Right kidney (tissue), 1 donor: Measurements from ENCODE around the gene EPB41L1.

Experiments used
- DNase-seq: peaks from one replicate; pipeline ENCODE4 v3.0.0-alpha.2; 2016

EPB41L1 gene

DNA sequence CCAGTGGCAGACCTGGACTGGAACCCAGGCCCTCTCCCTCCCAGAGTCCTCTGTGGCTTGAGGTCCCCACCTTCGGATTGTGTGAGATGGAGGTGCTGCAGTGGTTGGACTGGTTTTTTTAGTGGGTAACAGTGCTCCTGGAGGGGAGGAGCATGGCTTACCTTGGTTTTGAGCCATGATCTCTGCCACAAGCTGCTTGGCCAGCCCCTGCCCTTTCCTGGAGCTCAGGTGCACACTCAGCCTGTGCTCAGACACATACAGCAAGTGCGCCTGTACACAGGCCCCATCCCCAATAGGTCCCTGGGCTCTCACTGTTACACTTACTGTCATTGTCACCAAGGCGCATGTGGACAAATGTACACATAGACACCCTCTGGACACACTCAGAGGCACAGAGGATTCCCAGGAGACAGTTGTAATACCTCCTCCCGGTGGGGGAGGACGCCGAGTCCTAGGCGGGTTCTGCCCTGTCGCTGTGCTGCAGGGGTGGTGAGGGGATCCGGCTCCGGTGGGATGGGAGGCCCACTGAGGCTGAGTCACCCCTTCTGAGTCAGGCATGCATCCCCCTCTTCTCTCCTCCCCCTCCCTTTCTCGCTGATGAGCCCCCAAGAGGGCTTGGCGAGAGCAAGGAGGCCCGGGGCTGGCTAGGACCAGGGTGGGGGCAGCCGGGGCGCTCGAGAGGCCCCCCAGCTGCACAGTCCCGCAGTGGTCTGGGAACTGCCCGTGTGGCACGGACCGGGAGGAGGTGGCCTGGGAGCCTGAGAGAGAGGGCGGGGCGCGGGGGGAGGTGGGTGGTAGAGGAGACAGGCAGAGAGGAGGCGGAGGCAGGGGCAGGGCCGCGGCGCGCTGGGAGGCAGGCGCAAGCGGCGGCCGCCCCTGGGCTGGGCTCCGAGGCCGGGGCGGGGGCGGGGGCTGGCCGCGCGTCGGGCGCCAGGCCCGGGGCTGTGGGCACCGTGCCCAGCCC, 522 bp upstream of the EPB41L1 start:
- DNase-seq, result peak; percentile 74

DNA sequence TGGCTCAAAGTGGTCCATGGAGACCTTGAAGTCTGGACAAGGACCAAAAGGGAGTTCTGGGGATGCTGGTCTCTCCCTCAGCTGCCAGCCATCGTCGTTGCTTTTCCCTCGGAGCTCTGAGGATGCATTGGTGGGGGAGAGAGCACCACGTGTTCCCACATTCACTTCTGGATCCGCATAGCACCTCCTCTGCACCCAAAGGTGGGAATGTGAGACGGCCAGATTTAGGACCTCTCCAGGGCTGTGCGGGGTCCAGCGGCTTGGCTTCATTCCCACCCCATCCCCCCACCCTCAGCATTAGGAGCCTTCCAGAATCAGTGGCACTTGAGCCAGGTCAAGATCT, 1.1 kb downstream of the EPB41L1 start:
- DNase-seq, result no peak

DNA sequence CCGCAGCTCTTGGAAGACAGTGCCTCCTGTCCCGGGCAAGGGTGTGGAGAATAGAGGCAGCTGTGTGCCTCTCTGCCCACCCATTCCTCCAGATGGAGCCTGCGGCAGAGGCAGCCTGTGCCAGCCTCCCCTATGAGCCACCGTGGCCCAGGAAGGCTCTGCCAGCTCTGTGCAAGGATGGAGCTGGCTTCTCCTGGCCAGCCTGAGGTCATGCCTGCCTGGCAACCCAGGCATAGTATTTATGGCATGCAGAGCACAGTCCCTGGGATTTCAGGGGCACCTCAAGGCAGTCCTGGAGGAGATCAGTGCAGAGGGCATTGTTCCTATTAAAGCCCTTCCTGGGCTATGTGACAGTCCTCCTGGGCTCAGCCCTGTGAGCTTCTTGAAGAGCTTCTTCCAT, 1.5 kb downstream of the EPB41L1 start:
- no peak for DNase-seq

DNA sequence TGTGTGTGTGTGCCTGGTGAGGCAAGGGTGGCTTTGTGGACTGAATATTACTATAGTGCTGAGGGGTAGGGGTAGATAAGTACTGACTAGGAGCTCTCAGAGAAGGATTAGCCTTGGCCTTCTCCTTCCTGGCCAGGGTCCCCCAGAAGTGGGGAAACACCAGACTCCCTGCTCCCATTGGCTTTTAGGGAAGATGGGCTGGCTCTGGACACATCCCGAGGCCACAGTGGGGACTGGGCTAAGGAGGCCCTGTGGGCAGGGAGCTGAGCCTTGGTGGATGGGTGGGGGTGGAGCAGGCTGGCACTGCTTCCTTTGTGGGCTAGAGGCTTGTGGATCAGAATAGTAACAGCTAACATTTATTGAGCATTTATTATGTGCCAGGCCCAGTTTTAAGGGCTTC, 3.1 kb downstream of the EPB41L1 start:
- DNase-seq, result no peak

DNA sequence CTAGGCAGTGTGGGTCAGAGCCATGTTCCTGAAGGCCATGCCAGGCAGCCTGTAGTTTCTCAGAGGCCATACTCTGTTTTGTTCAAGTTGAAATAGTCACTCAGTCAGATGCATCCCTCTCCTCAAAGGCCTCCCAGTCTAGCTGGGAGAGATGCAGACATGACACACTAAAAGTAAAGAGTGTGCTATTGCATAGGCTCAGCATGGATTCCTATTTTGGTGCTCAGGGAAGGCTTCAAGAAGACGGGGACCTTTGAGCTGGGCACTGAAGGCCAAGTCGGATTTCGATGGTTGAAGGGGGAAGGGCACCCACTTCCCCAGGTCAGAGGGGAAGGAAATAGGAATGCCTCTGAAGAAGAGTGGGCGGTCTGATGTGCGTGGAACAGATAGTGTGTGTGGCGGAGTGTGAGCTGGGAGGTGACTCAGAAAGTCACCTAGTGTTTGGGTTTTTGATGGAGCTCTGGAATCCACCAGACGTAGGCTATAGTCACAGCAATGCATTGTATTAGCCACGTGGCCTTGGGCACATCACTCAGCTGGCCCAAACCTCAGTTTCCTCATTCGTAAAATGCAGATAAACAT, 3.7 kb downstream of the EPB41L1 start:
- no peak for DNase-seq

DNA sequence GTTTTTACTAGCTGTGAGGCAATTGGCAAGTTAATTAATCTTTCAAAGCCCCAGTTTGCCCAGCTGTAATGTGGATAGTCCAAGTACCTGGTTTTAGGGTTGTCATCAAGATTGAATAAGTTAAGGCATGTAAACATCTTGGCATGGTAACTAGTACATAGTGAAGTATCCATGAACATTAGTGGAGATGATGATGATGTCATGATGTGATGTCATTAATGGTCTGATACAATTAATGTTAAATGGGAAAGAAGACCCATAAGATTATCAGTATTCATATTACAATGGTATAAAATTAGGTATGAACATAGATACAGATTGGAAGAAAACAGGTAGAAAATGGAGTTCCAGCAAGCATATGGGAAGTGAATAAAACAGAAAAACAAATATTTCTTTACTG, 5.3 kb downstream of the EPB41L1 start:
- no peak for DNase-seq

DNA sequence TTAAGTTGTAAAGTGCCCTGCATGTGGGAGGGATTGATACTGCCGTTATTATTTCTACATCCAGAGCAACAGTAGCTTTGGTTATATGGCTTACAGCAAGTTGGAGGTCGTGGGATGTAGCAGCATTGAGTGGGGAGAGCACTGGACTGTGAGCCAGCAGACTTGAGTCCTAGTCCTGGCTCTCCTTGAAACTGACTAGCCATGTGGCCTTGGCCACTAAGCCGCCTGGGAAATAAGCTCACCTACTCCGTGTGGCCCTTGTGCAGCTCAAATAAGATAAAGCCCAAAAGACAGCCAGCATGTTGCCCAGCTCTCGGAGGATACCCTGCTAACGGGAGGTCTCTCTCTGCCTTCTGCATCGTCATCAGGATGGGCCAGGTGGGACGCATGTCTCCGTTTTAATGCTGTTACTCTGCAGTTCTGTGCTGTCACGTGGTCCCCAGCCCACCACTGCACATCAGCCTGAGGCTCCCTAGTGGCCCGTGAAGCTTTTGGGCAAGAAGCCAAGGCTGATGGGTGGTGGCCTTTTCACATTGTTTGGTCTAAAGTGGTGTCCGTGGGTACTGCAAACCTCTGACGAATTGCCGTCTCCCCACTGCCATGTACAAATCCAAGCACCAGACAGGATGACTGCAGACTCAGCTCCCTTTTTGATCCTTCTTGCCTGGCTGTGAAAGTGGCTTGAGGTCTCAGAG, 7.9 kb downstream of the EPB41L1 start:
- no peak for DNase-seq

DNA sequence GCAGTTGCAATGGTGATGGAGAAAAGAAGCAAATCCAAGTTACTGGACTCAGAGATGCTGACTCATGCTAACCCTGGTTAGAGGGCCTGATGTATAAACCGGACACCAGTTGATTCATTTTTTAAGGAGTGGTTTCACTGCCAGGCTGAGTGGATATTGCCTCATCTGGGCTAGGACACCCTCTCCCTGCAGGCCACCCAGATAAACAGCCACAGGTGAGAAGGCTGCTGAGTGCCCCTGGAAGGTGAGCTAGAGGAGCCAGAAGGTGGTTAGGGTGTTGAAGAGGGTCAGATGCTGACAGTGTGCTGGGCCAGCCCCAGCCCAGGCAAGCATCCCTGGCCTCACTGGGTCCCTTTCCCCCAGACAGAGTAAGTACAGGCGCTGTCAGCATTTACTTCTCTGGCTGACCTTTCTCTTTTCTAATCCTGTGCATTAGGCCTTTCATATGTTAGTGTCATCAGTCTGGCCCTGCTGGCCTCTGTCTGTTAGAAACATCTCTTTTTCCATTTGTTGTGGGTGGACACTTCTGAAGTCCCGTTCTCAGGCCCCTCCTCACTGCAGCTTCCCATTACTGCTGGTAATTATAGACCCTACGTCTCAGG, 13.5 kb downstream of the EPB41L1 start:
- no peak for DNase-seq

DNA sequence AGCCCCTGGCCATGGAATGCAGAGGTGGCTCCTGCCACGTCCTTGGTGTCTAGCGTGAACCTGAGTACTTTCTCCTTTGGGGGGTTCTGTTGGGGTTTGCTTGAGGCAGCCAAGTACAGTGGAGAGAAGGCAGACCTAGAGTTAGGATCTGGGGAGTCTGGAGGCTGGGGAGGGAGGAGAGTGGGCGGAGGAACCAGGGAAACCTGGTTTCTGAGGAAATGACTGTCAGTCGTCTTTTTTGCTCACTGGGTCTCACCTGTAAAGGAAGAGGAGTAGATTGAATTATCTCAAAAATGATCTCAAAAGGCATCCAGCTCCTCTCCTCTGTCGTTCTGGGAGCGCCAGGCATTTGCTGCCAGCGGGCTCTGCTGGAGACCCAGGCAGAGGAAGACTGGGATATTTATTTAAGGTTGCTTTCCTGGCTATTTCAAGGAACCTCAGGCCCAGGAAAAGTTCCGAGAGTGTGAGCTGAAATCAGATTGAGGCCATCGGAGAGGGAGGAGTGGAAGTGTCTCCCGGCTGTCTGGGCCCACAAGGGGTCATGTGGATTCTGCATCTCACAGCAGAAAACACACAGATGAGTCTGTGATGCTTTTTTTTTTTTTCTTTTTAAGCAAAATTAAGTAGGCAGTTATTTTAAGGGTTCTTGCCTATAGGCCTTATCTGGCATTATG, 16.1 kb downstream of the EPB41L1 start:
- DNase-seq, result no peak

DNA sequence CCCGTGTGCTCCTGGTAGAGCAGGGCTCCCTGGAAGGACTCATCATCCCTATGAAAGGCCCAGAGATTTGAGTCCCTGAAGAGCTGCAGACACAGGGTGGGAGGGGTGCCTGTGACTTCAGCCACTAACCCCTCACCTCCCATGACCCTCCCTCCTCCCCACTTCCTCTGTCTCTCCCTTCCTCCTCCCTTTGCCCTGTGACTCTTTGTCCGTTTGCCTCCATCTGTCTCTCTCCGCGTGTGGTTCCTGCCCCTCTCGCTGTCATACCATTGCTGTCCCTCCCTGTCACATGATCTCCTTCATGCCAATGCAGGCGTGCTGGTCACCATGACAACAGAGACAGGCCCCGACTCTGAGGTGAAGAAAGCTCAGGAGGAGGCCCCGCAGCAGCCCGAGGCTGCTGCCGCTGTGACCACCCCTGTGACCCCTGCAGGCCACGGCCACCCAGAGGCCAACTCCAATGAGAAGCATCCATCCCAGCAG, 19.0 kb downstream of the EPB41L1 start:
- DNase-seq, result peak; percentile 63

DNA sequence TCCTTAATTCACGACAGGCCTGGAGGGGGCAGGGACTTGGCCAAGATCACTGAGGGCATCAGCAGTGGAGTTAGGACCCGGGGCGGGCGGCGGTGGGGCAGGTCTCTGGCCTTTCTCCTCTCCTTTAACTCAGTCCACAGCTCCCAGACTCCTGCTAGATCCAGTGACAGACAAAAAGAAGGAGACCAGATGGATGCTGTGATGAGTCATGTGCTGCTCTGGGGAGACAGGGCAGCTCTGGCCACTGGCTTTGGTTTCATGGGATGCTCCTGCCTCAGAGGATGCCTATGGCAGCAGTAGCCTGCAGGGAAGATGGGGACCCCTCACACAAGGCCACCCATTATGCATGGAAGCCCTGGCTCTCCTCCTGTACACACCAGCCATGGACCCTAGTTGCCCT, 20.5 kb downstream of the EPB41L1 start:
- DNase-seq, result no peak

DNA sequence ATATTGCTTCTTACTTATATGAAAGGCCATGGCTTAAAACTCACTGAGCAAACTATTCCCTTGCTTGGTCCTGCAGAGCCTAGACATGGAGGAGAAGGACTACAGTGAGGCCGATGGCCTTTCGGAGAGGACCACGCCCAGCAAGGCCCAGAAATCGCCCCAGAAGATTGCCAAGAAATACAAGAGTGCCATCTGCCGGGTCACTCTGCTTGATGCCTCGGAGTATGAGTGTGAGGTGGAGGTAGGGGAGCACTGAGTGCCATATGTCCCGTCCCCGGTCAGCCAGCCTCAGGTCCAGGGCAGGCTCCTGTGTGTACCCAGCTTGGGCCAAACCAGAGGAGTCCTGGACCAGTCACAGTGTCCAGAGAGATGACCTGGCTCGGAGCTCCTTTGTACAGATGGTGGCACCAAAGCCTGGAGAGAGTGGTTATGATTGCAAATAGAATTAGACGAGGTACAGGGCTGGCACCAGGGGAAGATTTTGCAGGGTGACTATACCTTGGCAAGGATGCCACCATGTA, 21.0 kb downstream of the EPB41L1 start:
- DNase-seq, result no peak

DNA sequence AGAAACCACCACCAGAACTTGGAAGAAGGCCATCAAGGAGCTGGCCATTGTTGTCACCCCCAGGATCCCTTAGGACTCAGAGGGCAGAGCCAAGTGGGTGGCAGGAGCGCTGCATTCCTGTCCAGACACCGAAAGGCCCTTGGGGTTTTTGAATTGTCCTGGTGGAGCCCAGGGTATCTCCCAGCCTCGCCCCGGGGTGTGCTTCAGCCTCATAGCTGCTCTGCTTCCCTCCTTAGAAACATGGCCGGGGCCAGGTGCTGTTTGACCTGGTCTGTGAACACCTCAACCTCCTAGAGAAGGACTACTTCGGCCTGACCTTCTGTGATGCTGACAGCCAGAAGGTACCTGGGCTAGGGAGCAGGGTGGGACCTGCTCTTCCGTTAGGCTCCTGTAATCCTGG, 23.2 kb downstream of the EPB41L1 start:
- no peak for DNase-seq

DNA sequence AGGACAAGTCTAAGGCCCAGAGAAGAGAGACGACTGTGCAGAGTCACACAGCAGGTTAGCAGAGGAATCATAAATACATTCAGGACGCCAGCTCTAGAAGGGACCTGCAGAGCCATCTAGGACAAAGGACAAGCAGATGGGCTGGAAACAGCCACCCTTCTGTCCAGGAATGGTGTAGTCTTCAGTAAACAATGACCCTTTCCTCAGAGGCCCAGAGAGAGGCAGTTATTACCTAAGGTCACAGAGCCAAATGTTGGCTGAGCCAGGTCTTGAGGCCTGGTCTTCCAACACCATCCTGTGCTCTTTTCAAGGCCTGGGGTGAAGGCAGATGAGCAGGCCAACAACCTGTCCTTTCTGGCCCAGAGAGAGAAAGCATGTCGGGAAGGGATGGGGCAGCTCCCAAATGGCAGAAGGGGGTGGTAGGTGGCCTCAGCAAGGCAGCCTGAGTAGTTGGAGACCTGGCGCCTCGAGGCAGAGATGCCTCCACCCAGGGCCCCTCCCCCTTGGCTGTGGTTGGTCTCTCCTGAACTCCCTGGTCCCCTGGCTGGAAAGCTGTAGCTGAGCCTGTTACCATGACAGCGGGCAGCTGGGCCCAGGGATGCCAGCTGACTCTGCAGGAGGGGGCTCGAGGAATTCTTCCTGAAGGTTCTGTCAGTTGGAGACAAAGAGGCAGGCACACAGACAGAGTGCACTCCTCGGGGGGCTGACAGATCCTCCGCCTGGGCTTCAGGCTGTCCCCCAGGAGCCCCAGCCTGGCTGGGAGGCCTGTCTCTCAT, 24.8 kb downstream of the EPB41L1 start:
- DNase-seq, result no peak

DNA sequence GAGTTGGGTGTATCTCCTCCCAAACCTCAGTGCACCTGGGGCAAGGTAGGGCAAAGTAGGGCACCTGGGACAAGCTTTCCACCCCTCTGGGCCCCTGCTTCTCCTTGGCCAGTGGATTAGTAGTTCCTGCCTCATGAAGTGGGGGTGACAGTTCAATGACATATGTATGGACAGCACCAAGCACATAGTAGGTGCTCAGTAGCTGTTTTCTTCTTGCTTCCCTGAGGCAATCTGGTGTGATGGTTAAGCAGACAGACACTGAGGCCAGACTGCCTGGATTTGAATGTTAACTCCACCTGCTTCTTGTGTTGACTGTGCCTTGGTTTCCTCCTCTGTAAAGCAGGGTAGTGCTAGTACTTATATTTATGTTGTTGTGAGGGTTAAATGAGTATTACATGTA, 25.8 kb downstream of the EPB41L1 start:
- no peak for DNase-seq

DNA sequence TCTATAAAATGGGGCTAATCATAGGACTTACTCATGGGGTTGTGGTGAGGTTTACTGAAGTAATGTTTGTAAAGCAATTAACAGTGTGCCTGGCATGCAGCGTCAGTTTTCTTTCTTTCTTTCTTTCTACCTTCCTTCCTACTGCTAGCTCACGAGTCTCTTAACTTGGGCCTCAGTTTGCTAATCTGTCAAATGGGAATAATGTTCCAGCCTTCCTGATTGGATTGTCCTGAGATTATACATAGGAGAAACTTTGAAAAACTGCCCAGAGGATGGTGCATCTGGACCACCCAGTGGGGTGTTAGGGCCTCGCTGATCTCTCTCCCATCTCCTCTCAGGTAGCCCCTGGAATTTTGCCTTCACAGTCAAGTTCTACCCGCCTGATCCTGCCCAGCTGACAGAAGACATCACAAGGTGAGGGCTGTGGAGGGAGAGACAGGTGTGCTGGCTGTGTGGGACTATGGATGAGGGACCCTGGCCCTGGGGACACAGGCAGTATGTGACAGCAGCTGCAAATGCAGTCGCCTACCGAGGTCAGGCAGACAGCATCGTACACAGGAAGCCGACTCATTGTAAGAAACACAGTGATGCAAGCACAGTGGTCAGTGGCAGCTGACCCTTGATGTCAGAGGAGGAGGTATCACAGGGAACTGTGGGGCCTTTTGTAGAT, 27.5 kb downstream of the EPB41L1 start:
- DNase-seq, result no peak

DNA sequence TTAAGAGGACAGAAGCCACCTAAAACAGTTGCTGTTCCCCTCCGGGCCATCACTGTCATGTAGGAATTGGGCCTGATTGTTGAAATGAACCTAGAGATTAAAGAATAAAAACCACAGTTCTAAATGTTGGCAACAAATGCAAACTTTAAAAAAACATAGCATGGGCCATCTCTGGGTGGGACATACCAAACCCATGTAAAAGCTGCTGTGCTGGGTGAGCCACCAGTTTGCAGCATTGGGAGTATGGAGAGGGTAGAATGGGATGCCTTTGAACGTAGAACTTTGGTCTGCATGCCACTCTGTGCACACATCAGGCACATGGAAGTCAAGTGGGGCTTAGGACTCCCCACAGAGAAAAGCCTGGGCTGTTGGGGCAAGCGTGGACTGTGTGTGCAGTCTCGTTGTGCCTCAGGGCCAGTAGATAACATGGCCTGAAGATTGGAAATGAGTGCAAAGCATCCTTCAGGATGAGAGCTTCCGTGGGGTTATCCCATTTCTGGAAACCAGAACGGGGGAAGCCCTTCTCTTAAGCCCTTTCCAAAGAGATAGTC, 28.1 kb downstream of the EPB41L1 start:
- DNase-seq, result no peak

DNA sequence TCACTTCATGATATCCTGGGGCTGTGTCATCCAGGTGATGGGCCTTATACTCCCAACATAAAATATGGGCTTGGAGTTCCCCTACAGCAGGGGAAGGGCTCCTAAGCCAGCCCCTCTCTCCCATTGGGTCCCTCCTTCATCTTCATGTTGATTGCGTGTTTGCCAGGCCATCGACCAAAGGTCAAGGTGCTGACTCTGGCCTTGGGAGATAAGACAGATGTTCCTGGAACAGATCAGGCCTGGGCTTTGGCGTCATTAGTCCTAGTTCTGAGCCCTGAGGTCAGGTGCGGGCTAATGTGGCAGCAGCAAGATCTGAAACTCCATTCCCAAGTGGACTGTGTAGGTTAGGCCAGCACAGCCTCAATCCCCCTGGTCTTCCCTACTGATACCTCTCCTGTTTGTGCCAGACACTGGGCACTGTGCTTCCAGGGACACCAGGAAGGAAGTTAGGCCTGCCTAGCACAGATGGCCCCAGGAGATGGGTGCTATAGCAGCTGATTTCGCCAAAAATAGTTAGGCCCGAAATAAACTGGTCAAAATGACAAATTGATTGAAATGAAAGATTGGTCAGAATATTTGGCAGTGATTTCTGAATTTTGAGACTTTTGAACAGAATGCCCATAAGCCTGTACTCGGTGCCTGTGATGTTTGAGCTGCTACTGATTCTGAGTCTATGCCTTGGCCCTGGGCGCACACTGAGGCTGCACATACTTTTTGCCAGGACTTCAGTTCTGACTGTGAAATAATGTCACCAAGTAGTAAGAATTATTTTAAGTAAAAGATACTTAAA, 28.8 kb downstream of the EPB41L1 start:
- no peak for DNase-seq
